NT2/D1 (cell line): Measurements from ENCODE around the gene IQSEC1.

Experiments
- DNase-seq: peaks from one replicate; pipeline ENCODE4 v3.0.0-alpha.2; 2011; ENCODE audit warnings: low read depth, low spot score
- H3K27me3 ChIP-seq: 2 replicates; pipeline ENCODE4 v1.6.0; 2011; ENCODE audit warnings: mild to moderate bottlenecking; ENCODE audit not compliant: insufficient read length, insufficient read depth
- H3K36me3 ChIP-seq: 2 replicates; pipeline ENCODE4 v1.6.1; 2011; ENCODE audit warnings: mild to moderate bottlenecking, low read length, mixed read lengths; ENCODE audit not compliant: insufficient read depth, insufficient read length
- H3K4me1 ChIP-seq: 2 replicates; pipeline ENCODE4 v1.5.1; 2011; ENCODE audit not compliant: insufficient read depth, insufficient read length
- H3K4me3 ChIP-seq: 2 replicates; pipeline ENCODE4 v1.5.1; 2011; ENCODE audit warnings: low read depth; ENCODE audit not compliant: insufficient read length
- H3K9ac ChIP-seq: 2 replicates; pipeline ENCODE4 v1.6.0; 2011; ENCODE audit warnings: low read depth; ENCODE audit not compliant: insufficient read length
- H3K9me3 ChIP-seq: 2 replicates; pipeline ENCODE4 v1.5.1; 2011; ENCODE audit warnings: mild to moderate bottlenecking, low read length; ENCODE audit not compliant: insufficient read depth
- SUZ12 ChIP-seq: IDR thresholded peaks from 2 replicates; pipeline ENCODE4 v1.6.1; 2011; ENCODE audit not compliant: insufficient read length, insufficient read depth; ENCODE audit errors: extremely low read depth
- YY1 ChIP-seq: IDR thresholded peaks from 2 replicates; pipeline ENCODE4 v1.6.1; 2011; ENCODE audit not compliant: insufficient read length, insufficient read depth
- ZNF274 ChIP-seq: IDR thresholded peaks from 2 replicates; pipeline ENCODE4 v1.6.1; 2011; ENCODE audit warnings: mild to moderate bottlenecking, low read depth, low read length

IQSEC1 gene

DNA sequence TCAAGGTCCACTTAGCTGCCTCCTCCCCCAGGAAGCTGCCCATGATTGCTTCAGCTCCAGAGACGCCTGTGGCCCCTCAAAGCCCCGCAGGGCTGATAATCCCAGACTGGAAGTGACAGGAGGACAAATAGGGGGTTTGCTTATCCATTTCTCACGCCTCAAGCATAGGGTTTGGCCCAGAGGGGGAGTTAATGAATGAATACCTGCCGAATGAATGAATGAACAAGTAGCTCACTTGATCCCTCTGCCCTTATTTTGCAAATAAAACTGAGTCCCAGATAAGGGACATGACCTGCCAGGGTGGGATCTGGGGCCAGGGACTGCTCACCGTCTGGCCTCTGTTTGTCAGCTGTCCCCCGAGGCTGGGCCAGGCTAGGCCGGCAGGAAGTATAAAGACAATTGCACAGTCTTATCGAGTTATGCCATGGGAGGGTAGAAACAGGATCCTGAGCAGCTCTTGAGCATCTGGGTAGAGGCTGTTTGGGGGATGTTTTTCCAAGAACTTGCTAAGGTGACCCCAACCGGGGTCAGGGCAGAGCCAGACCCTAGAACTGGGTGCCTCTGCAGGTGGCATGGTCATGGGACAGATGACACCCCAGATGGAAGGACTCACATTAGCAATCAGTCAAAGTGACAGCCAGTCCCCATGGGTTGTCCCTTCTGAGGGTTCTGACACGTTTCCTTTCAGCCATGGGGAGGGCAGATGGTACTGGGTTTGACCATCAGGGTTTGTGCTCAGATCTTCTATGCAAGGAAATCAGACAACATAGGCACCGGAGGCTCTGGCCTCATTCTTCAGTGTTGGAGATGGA lies 45.0 kb downstream of the IQSEC1 start:
- H3K9ac ChIP-seq: no peak overlapping the region
- TF ChIP-seq ZNF274: no peak
- TF ChIP-seq SUZ12: no peak
- TF ChIP-seq YY1: no peak
- H3K4me3 ChIP-seq: no peak overlapping the region
- H3K4me1 ChIP-seq: peaks cover 6% of the 10 kb centered on the region
- no peaks in the 10 kb centered on the region for H3K27me3 ChIP-seq
- no peaks in the 10 kb centered on the region for H3K9me3 ChIP-seq
- no peak for DNase-seq
- H3K36me3 ChIP-seq: no peaks in the 10 kb centered on the region

DNA sequence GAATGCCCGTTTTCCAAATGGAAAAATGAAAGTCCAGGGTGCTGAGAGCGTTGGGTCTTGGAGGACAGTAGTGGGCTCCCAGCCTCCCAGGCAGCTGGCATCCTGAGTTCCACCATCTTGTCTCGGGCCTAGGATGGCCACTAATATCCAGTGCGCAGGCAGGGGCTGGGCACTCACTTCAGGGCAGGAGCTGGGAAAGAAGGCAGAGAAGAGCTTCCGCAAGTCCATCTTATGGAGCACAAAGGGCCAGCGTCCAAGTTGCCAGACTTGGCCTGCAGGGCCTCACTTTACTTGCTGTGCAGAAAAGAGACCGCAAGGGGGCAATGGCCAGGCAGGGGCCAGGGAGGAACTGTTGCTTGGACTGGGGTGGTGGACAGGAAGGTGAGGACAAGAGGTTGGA lies 46.1 kb downstream of the IQSEC1 start:
- H3K9ac ChIP-seq: no peak overlapping the region
- H3K27me3 ChIP-seq: no peaks in the 10 kb centered on the region
- TF ChIP-seq SUZ12 (no peak), YY1 (no peak), ZNF274 (no peak)
- H3K4me3 ChIP-seq: no peak overlapping the region
- H3K4me1 ChIP-seq: peaks cover 14% of the 10 kb centered on the region
- no peaks in the 10 kb centered on the region for H3K9me3 ChIP-seq
- no peak for DNase-seq
- no peaks in the 10 kb centered on the region for H3K36me3 ChIP-seq

DNA sequence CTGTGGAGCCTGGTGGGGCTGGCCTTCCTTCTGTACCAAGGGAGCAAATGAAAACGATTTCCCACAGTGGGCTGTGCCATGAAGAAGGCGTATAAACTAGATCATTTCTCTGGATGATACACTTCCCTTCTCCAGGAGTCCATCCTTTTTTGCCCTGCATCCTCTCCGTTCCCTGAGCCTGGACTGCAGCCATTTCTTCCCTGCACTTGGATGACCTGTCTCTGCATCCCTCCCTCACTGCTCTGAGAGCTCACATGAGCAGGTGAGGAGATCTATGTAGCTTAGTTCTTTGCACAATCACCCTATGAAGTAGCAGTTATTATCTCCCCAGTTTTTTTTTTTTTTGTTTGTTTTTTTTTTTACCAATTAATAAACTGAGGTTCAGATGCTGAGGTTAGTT lies 46.7 kb downstream of the IQSEC1 start:
- peaks cover 20% of the 10 kb centered on the region for H3K4me1 ChIP-seq
- no peaks in the 10 kb centered on the region for H3K9me3 ChIP-seq
- H3K4me3 ChIP-seq: no peak overlapping the region
- H3K36me3 ChIP-seq: no peaks in the 10 kb centered on the region
- DNase-seq: no peak
- no peak for TF ChIP-seq ZNF274
- TF ChIP-seq YY1: no peak
- TF ChIP-seq SUZ12: no peak
- no peak overlapping the region for H3K9ac ChIP-seq
- H3K27me3 ChIP-seq: no peaks in the 10 kb centered on the region

DNA sequence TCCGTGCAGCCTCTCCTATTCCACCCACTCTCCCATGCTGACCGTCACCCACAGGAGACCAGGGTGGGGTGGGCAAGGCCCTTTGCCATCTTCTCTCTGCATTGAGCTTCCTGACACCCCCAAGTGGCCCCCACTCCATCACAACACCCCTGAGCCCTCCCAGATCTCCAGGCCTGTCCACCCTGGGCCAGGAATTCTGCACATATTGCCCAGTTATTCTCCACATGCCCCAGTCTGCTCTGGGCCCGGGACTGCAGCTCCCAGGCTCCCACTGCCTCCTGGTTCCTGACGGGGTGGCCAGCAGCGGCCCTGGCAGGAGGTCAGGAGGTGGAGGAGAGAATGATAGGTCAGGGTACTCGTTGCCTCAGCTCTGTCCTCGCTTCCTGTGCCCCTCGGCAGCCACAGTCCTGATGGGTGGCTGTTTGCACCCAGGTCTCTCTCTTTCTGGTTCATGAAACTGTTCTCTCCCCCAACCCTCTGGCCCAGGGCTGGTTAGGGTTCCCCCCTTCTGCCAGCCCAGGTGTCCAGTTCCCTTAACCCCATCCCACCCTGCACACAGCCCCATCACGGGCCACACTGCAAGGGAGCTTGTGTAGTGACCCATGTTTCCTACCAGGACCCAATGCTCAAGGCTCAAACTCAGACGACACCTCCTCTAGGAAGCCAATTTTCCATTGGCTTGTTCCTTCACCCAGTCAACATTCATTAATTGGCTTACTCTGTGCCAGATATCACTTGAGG lies 47.3 kb downstream of the IQSEC1 start:
- no peak for DNase-seq
- H3K27me3 ChIP-seq: no peaks in the 10 kb centered on the region
- H3K9ac ChIP-seq: no peak overlapping the region
- H3K4me3 ChIP-seq: no peak overlapping the region
- H3K36me3 ChIP-seq: no peaks in the 10 kb centered on the region
- H3K4me1 ChIP-seq: peaks cover 22% of the 10 kb centered on the region
- TF ChIP-seq SUZ12 (no peak), YY1 (no peak), ZNF274 (no peak)
- no peaks in the 10 kb centered on the region for H3K9me3 ChIP-seq

DNA sequence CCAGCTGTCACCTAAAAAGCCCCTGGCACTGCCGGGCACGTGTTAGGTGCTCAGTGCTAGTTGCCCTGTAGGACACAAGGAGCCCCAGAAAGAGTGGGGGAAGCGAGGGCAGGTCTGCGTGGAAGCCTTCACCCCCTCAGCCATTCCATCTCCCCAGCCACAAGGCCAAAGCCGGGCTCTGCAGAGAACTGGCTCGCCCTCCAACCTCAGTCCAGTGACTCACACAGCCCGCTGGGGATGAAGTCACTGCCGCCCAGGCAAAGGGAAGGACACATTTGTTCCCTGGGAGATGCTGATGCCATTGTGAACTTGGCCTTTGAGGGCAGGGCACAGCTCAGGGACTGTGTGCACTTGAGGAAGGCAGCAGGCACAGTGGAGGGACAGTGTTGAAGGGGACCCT lies 48.1 kb downstream of the IQSEC1 start:
- H3K9me3 ChIP-seq: no peaks in the 10 kb centered on the region
- no peaks in the 10 kb centered on the region for H3K27me3 ChIP-seq
- TF ChIP-seq ZNF274 (no peak), YY1 (no peak), SUZ12 (no peak)
- peaks cover 22% of the 10 kb centered on the region for H3K4me1 ChIP-seq
- no peak overlapping the region for H3K9ac ChIP-seq
- no peak overlapping the region for H3K4me3 ChIP-seq
- H3K36me3 ChIP-seq: no peaks in the 10 kb centered on the region
- no peak for DNase-seq

DNA sequence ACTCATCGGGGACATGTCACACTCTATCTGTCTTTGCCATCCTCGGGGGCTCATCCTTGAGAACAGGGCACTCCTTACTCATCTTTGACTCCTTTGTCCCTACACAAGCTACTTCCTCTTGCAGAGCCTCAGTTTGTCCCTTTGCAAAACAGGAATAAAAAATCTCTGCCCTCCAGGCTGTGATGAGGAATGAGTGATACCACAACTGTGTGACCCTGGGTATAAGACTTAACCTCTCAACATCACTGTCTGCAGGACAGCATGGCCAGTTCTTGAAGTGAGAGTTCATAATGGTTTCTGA lies 48.5 kb downstream of the IQSEC1 start:
- Histone ChIP-seq H3K9ac (no peak overlapping the region), H3K4me3 (no peak overlapping the region), H3K4me1 (peaks cover 25% of the 10 kb centered on the region), H3K36me3 (no peaks in the 10 kb centered on the region), H3K27me3 (no peaks in the 10 kb centered on the region), H3K9me3 (no peaks in the 10 kb centered on the region)
- no peak for DNase-seq
- no peak for TF ChIP-seq SUZ12
- TF ChIP-seq ZNF274: no peak
- no peak for TF ChIP-seq YY1

DNA sequence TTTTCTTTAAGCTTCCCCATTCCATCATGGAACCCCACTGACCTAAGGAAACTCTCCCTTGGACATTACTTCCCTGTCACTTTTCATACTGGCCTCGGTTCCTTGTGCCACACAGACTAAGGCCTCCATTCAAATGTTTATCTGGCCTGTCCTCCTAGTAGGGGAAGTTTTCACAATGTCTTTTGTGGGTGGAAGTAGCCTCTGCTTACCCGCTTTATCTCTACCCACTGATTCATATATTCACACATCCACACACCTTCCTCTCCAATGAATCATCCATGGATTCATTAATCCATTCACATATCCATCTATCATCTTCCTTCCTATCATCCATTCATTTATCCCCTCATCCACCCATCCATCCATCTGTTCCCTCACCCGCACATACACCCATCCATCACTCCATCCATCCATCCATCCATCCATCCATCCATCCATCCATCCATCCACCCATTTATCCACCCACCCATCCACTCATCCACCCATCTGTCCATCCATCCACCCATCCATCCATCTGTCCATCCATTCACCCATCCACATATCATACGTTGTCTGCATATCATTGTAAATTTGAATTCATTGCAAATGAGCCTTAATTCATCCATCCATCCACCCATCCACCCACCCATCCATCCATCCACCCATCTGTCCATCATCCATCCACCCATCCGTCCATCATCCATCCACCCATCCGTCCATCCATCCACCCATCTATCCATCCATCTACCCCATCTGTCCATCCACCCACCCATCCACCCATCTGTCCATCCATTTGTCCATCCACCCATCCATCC lies 49.1 kb downstream of the IQSEC1 start:
- Histone ChIP-seq H3K36me3 (no peaks in the 10 kb centered on the region), H3K27me3 (no peaks in the 10 kb centered on the region), H3K9ac (no peak overlapping the region), H3K4me1 (peaks cover 24% of the 10 kb centered on the region), H3K4me3 (no peak overlapping the region), H3K9me3 (no peaks in the 10 kb centered on the region)
- DNase-seq: no peak
- no peak for TF ChIP-seq YY1
- TF ChIP-seq SUZ12: no peak
- no peak for TF ChIP-seq ZNF274
